ENCODE results near the gene ASIC5. TPM values are rescaled to one million over a fixed set of nuclear protein-coding genes. Genes with fewer than 3 reads are reported as not detected.

Gene ASIC5
- total and polyA plus RNA-seq, 4 donors = not detected

DNA sequence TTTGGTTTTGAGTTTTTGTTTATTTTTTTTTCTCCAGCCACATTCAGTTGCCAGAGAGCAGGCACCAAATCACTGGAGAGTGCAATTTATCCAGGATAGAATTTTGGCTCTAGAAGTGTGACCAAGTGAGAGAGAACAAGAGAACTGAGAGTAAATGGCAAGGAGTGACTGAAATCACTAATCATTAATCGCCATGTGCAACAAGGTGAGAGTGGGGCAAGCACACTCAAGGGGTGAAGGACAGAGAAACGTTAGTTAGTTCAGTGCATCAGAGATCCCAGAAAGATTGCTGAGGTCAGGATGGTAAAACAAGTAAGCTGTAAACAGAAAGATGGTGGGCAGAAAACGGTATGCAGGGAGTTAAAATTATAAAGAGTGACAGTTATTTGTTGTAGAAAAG, 17.8 kb upstream of the ASIC5 start:
- Histone ChIP-seq H3K4me3 (ENCODE audit: low read depth, low read length) (no peak overlapping the region), H3K27me3 (ENCODE audit: control insufficient read depth, insufficient read depth, low read length) (no peaks in the 10 kb centered on the region), H3K9me3 (ENCODE audit: control insufficient read depth, insufficient read depth, low read length) (no peaks in the 10 kb centered on the region), H3K36me3 (ENCODE audit: control insufficient read depth, insufficient read depth, low read length) (no peaks in the 10 kb centered on the region), H3K27ac (ENCODE audit: low read depth, low read length) (no peak overlapping the region), H3K4me1 (ENCODE audit: control insufficient read depth, insufficient read depth, low read length) (no peaks in the 10 kb centered on the region)
- no peak for DNase-seq (ENCODE audit: low read depth in 4 of 6, low spot score in 6 of 6)
- WGBS (ENCODE audit: insufficient coverage) = 78% methylated on average over 3 of the region's 3 CpGs

DNA sequence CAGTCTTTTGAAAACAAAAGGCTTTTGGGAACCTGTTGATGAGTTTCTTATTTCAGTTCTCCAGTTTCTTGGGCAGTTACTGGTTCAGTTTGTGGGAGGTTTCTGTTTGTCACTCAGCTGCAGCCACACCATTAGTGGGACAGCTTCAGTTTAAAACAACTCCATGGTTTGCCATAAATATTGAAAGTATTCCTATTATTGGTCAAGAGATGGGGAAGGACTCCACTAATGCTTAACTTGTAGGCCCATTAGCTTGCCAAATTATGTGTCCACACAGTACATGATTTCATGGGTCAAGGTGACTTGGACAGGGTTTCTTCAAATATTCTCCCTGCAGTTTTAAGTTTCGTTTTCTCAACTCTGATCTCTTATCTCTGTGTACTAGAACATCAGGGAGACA, 15.5 kb upstream of the ASIC5 start:
- Histone ChIP-seq H3K27ac (ENCODE audit: low read depth, low read length) (no peak overlapping the region), H3K4me3 (ENCODE audit: low read depth, low read length) (no peak overlapping the region), H3K4me1 (ENCODE audit: control insufficient read depth, insufficient read depth, low read length) (no peaks in the 10 kb centered on the region), H3K9me3 (ENCODE audit: control insufficient read depth, insufficient read depth, low read length) (no peaks in the 10 kb centered on the region), H3K27me3 (ENCODE audit: control insufficient read depth, insufficient read depth, low read length) (no peaks in the 10 kb centered on the region), H3K36me3 (ENCODE audit: control insufficient read depth, insufficient read depth, low read length) (no peaks in the 10 kb centered on the region)
- DNase-seq (ENCODE audit: low read depth in 4 of 6, low spot score in 6 of 6) = no peak
- WGBS (ENCODE audit: insufficient coverage) = no CpG with 5 or more reads among the region's 1 CpG

DNA sequence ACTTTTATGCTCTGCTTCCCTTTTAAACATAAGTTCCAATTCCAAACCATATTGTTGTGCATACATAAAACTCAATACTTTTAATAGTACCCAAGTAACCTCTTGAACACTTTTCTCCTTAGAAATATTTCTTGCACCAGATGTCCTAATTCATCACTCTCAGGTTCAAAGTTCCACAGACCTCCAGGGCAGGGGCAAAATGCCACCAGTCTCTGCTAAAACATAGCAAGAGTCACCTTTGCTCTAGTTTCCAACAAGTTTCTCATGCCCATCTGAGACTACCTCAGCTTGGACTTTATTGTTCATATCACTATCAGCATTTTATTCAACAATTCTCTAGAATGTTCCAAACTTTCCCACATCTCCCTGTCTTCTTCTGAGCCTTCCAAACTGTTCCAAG, 13.7 kb upstream of the ASIC5 start:
- no peaks in the 10 kb centered on the region for H3K4me1 ChIP-seq (ENCODE audit: control insufficient read depth, insufficient read depth, low read length)
- H3K27me3 ChIP-seq (ENCODE audit: control insufficient read depth, insufficient read depth, low read length) = no peaks in the 10 kb centered on the region
- H3K27ac ChIP-seq (ENCODE audit: low read depth, low read length) = no peak overlapping the region
- no peak overlapping the region for H3K4me3 ChIP-seq (ENCODE audit: low read depth, low read length)
- DNase-seq (ENCODE audit: low read depth in 4 of 6, low spot score in 6 of 6) = no peak
- H3K9me3 ChIP-seq (ENCODE audit: control insufficient read depth, insufficient read depth, low read length) = no peaks in the 10 kb centered on the region
- H3K36me3 ChIP-seq (ENCODE audit: control insufficient read depth, insufficient read depth, low read length) = no peaks in the 10 kb centered on the region

DNA sequence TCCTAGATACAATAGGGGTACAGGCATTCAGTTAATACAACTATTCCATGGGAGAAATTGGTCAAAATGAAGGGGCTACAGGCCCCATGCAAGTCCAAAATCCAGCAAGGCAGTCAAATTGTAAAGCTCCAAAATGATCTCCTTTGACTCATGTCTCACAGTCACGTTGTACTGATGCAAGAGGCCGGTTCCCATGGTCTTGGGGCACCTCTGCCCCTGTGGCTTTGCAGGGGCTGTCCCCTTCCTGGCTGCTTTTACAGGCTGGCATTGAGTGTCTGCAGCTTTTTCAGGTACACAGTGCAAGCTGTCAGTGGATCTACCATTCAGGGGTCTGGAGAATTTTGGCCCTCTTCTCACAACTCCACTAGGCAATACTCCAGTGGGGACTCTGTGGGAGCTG, 12.5 kb upstream of the ASIC5 start:
- Histone ChIP-seq H3K36me3 (ENCODE audit: control insufficient read depth, insufficient read depth, low read length) (no peaks in the 10 kb centered on the region), H3K4me1 (ENCODE audit: control insufficient read depth, insufficient read depth, low read length) (no peaks in the 10 kb centered on the region), H3K27ac (ENCODE audit: low read depth, low read length) (no peak overlapping the region), H3K9me3 (ENCODE audit: control insufficient read depth, insufficient read depth, low read length) (no peaks in the 10 kb centered on the region), H3K4me3 (ENCODE audit: low read depth, low read length) (no peak overlapping the region), H3K27me3 (ENCODE audit: control insufficient read depth, insufficient read depth, low read length) (no peaks in the 10 kb centered on the region)
- DNase-seq (ENCODE audit: low read depth in 4 of 6, low spot score in 6 of 6) = no peak
- WGBS (ENCODE audit: insufficient coverage) = 38% methylated on average over 2 of the region's 2 CpGs

DNA sequence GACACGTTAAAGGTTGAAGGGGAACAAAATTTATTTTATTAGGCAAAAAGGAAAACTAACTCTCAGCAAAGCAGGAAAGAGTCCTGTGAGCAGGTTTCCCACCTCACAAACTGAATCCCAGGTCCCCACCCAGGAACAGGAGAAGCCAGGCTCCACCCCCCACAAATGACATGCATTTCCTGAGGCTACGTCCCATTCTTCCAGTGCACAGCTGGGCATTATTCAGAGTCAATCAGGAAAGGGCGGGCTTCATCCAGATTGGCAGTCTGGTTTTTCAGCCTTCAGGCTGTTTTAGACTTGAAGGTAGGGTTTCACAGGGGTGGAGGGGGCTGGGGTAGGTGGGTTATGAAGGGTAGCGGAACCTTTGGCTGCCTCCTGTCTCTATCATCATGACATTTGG, 11.9 kb upstream of the ASIC5 start:
- H3K4me3 ChIP-seq (ENCODE audit: low read depth, low read length) = no peak overlapping the region
- no peaks in the 10 kb centered on the region for H3K27me3 ChIP-seq (ENCODE audit: control insufficient read depth, insufficient read depth, low read length)
- no peak for DNase-seq (ENCODE audit: low read depth in 4 of 6, low spot score in 6 of 6)
- no peaks in the 10 kb centered on the region for H3K36me3 ChIP-seq (ENCODE audit: control insufficient read depth, insufficient read depth, low read length)
- H3K4me1 ChIP-seq (ENCODE audit: control insufficient read depth, insufficient read depth, low read length) = no peaks in the 10 kb centered on the region
- no peaks in the 10 kb centered on the region for H3K9me3 ChIP-seq (ENCODE audit: control insufficient read depth, insufficient read depth, low read length)
- WGBS (ENCODE audit: insufficient coverage) = 90% methylated on average over 2 of the region's 4 CpGs
- no peak overlapping the region for H3K27ac ChIP-seq (ENCODE audit: low read depth, low read length)

DNA sequence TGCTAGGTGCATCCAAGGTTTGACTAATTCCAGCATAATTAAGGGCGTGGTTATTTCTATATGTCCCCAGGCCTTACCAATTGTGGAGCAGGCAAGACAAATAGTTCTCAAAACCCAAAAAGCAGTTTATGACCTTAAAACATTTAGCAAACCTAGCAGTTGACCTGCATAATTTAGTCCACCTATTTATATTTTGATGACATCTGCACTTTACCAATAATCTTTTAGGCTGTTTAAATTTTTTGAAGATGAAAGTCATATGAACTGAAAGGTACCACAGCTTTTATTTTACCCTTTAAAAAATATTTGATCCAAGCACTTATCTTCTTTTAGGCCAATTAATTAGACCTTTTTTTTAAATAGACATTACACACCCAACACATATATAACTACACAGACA, 9.8 kb upstream of the ASIC5 start:
- Histone ChIP-seq H3K27ac (ENCODE audit: low read depth, low read length) (no peak overlapping the region), H3K4me3 (ENCODE audit: low read depth, low read length) (no peak overlapping the region), H3K4me1 (ENCODE audit: control insufficient read depth, insufficient read depth, low read length) (no peaks in the 10 kb centered on the region), H3K9me3 (ENCODE audit: control insufficient read depth, insufficient read depth, low read length) (no peaks in the 10 kb centered on the region), H3K36me3 (ENCODE audit: control insufficient read depth, insufficient read depth, low read length) (no peaks in the 10 kb centered on the region), H3K27me3 (ENCODE audit: control insufficient read depth, insufficient read depth, low read length) (no peaks in the 10 kb centered on the region)
- DNase-seq (ENCODE audit: low read depth in 4 of 6, low spot score in 6 of 6) = no peak
- WGBS (ENCODE audit: insufficient coverage) = no CpG with 5 or more reads among the region's 1 CpG

DNA sequence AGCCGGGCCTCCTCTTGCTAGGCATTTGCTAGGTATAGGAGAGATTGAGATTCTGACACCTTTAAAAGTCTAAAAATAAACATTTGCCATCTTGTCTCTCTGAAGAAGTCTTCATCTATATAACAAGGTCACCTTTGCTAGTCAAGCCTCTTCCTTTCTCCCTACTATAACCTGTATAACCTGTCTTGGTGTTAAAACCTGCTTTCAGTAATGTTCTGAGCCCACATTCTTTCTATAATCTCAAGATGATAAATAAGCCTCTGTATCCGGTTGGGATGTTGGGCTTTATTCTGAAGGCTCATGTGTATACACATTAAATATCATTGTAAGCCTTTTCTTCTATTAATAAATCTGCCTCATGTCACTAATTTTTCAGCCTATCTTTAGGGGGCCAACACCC, 10.2 kb downstream of the ASIC5 start:
- Histone ChIP-seq H3K36me3 (ENCODE audit: control insufficient read depth, insufficient read depth, low read length) (no peaks in the 10 kb centered on the region), H3K4me3 (ENCODE audit: low read depth, low read length) (no peak overlapping the region), H3K27ac (ENCODE audit: low read depth, low read length) (no peak overlapping the region), H3K4me1 (ENCODE audit: control insufficient read depth, insufficient read depth, low read length) (no peaks in the 10 kb centered on the region), H3K27me3 (ENCODE audit: control insufficient read depth, insufficient read depth, low read length) (no peaks in the 10 kb centered on the region), H3K9me3 (ENCODE audit: control insufficient read depth, insufficient read depth, low read length) (no peaks in the 10 kb centered on the region)
- DNase-seq (ENCODE audit: low read depth in 4 of 6, low spot score in 6 of 6) = no peak
- WGBS (ENCODE audit: insufficient coverage) = no CpG with 5 or more reads among the region's 2 CpGs

DNA sequence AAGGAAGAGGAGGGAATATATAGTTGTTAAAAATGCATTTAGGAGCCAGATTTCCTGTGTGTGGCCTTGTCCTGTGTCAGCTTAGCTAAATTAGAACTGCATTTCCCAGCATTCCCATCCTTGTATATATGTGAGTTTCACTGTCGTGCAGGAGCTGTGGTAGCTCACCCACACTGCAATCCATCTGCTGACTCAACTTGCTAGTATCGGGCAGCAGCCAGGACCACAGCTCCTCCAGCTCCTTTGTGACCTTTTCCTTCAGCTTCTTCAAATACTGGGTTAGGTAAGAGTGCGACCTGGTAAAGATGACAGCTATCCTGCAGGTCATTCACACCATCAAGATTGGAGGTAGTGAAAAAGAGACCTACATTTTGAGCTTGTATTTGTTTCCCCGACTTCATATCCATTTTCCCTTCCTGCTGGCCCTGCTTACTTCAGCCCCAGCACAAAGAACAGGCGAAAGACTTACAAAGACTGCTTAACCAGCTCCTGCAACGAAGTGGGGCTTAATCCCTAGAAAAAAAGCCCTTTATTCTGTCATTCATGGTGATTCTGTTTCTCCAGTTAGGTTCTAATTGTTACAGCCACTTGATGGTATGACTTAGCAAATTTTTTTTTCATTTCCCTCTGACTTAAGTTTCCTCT, 11.4 kb downstream of the ASIC5 start:
- no peaks in the 10 kb centered on the region for H3K9me3 ChIP-seq (ENCODE audit: control insufficient read depth, insufficient read depth, low read length)
- H3K27ac ChIP-seq (ENCODE audit: low read depth, low read length) = no peak overlapping the region
- H3K4me3 ChIP-seq (ENCODE audit: low read depth, low read length) = no peak overlapping the region
- no peaks in the 10 kb centered on the region for H3K36me3 ChIP-seq (ENCODE audit: control insufficient read depth, insufficient read depth, low read length)
- H3K27me3 ChIP-seq (ENCODE audit: control insufficient read depth, insufficient read depth, low read length) = no peaks in the 10 kb centered on the region
- WGBS (ENCODE audit: insufficient coverage) = 86% methylated on average over 1 of the region's 6 CpGs
- DNase-seq (ENCODE audit: low read depth in 4 of 6, low spot score in 6 of 6) = peak in 1 of 6 donors; percentile 1
- no peaks in the 10 kb centered on the region for H3K4me1 ChIP-seq (ENCODE audit: control insufficient read depth, insufficient read depth, low read length)

DNA sequence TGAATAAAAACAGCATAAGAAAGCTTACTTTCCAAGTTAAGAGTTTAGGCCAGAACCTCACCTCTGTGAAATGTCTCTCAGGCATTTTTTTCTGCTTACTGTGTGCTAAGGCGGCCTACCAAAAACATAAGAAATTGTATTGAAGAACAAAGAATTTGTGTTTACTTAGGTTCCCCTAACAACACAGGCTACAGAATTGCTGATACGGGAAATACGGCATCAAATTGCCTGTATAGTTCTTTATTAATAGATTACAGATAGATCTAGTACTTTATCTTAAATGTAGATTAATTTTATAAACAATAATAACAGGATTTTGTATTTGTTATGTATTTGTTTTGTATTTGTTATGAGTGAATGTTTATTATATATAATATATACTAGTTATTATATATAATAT, 12.9 kb downstream of the ASIC5 start:
- no peak overlapping the region for H3K27ac ChIP-seq (ENCODE audit: low read depth, low read length)
- no CpG with 5 or more reads among the region's 3 CpGs for WGBS (ENCODE audit: insufficient coverage)

DNA sequence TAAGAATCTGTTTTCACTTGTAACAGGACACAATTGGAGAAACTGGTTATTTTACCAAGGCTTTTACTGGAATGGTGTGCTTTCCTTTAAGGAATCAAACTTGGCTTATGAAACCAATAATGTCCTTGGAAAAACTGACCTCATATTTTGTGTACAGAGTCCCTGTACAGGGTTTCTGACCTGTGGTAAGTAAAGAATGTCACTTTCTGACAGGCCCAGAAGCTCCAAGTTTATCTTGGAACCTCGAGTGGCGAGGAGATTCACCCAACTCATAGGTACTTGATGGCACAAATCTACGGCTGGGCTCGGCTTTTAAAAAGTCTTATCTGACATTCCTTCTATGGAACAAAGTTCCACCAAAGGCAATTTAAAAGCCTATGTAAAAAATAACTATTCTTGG, 17.0 kb downstream of the ASIC5 start:
- no peaks in the 10 kb centered on the region for H3K27me3 ChIP-seq (ENCODE audit: control insufficient read depth, insufficient read depth, low read length)
- DNase-seq (ENCODE audit: low read depth in 4 of 6, low spot score in 6 of 6) = no peak
- no peaks in the 10 kb centered on the region for H3K36me3 ChIP-seq (ENCODE audit: control insufficient read depth, insufficient read depth, low read length)
- no CpG with 5 or more reads among the region's 4 CpGs for WGBS (ENCODE audit: insufficient coverage)
- H3K9me3 ChIP-seq (ENCODE audit: control insufficient read depth, insufficient read depth, low read length) = peaks cover 3% of the 10 kb centered on the region
- no peaks in the 10 kb centered on the region for H3K4me1 ChIP-seq (ENCODE audit: control insufficient read depth, insufficient read depth, low read length)
- no peak overlapping the region for H3K27ac ChIP-seq (ENCODE audit: low read depth, low read length)
- no peak overlapping the region for H3K4me3 ChIP-seq (ENCODE audit: low read depth, low read length)

More for the DNA sequence above, 12.9 kb downstream of the ASIC5 start:
- H3K4me1 ChIP-seq (ENCODE audit: control insufficient read depth, insufficient read depth, low read length) = no peaks in the 10 kb centered on the region
- H3K9me3 ChIP-seq (ENCODE audit: control insufficient read depth, insufficient read depth, low read length) = peaks cover 3% of the 10 kb centered on the region
- H3K36me3 ChIP-seq (ENCODE audit: control insufficient read depth, insufficient read depth, low read length) = no peaks in the 10 kb centered on the region
- no peaks in the 10 kb centered on the region for H3K27me3 ChIP-seq (ENCODE audit: control insufficient read depth, insufficient read depth, low read length)
- no peak for DNase-seq (ENCODE audit: low read depth in 4 of 6, low spot score in 6 of 6)
- H3K4me3 ChIP-seq (ENCODE audit: low read depth, low read length) = no peak overlapping the region

Data from spinal cord (tissue), 10 donors.